ENCODE data around the gene HIVEP3. TPM values are rescaled to one million over a fixed set of nuclear protein-coding genes. Genes with fewer than 3 reads are reported as not detected.
A peak's percentile ranks its signal among the peaks of the same experiment; 100 is the strongest.

Gene HIVEP3
- total RNA-seq, 4 donors from 2014 or later, result 3.2 to 11.0 (median 4.2) TPM

DNA sequence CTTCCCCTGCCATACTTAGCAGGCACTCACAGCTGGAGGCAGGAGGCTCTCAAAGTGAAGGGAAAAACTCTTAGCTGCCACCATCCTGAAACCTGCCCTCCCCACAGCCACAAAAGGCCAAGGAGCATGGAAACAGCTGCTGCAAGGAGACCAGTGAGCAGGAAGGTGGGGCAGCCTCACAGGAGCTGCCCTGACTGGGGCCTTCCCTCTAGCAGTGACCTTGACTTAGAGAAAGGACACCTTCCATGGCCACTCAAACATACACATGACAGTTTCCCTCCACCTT is 126.3 kb downstream of the HIVEP3 start:
- no peaks in the 10 kb centered on the region for H3K36me3 ChIP-seq
- TF ChIP-seq POLR2A (IDR thresholded peaks at IDR 0.05), result no peak
- TF ChIP-seq, protein P1, sequence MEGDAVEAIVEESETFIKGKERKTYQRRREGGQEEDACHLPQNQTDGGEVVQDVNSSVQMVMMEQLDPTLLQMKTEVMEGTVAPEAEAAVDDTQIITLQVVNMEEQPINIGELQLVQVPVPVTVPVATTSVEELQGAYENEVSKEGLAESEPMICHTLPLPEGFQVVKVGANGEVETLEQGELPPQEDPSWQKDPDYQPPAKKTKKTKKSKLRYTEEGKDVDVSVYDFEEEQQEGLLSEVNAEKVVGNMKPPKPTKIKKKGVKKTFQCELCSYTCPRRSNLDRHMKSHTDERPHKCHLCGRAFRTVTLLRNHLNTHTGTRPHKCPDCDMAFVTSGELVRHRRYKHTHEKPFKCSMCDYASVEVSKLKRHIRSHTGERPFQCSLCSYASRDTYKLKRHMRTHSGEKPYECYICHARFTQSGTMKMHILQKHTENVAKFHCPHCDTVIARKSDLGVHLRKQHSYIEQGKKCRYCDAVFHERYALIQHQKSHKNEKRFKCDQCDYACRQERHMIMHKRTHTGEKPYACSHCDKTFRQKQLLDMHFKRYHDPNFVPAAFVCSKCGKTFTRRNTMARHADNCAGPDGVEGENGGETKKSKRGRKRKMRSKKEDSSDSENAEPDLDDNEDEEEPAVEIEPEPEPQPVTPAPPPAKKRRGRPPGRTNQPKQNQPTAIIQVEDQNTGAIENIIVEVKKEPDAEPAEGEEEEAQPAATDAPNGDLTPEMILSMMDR (IDR thresholded peaks at IDR 0.05), result no peak
- H3K27me3 ChIP-seq, result no peaks in the 10 kb centered on the region
- H3K4me3 ChIP-seq, result no peak overlapping the region
- H3K27ac ChIP-seq, result no peak overlapping the region
- H3K4me1 ChIP-seq, result peaks cover 3 to 53% (median 4%) of the 10 kb centered on the region in 3 donors
- intact Hi-C loops (cut with DNase I), result no loop called here
- no peak for DNase-seq
- no peaks in the 10 kb centered on the region for H3K9me3 ChIP-seq

DNA sequence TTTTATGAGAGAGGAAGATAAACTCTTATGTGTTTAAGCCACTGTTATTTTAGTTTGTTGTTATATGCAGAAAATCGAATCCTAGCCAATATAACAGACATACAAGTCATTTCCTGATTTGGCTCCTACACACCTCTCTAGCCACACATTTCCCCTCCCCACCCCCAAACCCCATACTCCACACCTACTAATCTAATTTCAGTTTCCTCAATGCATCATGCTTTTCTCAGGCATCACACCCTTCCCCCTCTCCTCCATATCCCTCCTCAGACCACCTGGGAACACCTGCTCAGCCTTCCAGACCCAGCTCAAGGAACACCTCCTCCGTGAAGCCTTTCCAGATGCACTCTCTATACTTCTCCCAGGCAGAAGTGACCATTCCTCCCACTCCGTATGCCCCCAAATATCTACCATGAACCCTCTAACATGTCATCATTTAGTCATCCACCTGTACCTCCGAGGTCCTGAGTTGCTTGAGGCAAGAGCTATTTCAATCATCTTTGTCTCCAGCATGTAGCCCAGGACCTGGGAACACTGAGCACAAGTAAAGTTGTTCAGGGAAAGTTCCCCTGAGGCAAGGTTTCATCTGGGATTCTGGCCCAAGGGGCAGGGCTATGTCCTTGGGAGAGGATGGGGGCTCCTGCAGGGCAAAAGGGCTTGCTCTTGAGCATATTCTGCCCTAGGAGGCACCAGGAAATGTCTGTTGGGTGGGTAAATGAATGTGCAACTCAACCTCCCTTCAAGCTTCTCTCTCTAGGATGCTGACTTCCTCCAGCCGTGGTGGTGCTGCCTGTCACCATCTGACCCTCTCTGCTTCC is 126.8 kb downstream of the HIVEP3 start:
- peaks cover 3 to 53% (median 4%) of the 10 kb centered on the region in 3 donors for H3K4me1 ChIP-seq
- intact Hi-C loops (cut with DNase I), result no loop called here
- no peak overlapping the region for H3K27ac ChIP-seq
- no peaks in the 10 kb centered on the region for H3K9me3 ChIP-seq
- no peak overlapping the region for H3K4me3 ChIP-seq
- TF ChIP-seq, protein P1 (IDR thresholded peaks at IDR 0.05), result no peak
- DNase-seq, result no peak
- H3K36me3 ChIP-seq, result no peaks in the 10 kb centered on the region
- 67 to 74% methylated on average over 4 to 5 of the region's 5 CpGs for WGBS, 2 donors
- H3K27me3 ChIP-seq, result no peaks in the 10 kb centered on the region

DNA sequence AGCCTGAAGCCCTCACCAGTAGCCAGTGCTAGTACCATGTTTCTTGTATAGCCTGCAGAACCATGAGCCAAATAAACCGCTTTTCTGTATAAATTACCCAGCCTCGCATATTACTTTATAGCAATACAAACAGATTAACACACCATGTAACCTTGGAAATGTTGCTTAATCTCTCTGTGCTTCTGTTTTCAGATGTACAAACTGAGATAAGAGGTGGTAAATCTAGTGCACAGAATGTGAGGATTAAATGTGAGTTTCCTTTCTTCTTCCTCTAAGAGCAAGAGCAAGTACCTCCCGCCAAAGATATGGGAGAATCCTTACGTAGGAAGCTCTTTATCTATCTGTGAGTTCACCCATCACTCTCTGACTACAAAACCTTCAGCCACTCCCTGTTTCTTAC is 128.4 kb downstream of the HIVEP3 start:
- no peak for DNase-seq
- Histone ChIP-seq H3K9me3 (no peaks in the 10 kb centered on the region), H3K27me3 (no peaks in the 10 kb centered on the region), H3K4me3 (no peak overlapping the region), H3K4me1 (peaks cover 3 to 50% (median 4%) of the 10 kb centered on the region in 3 donors), H3K27ac (peak overlapping the region in 3 of 4 donors; percentile 9 to 72 (median 56)), H3K36me3 (no peaks in the 10 kb centered on the region)
- intact Hi-C loops (cut with DNase I), result no loop called here
- TF ChIP-seq, protein P1 (IDR thresholded peaks at IDR 0.05), result no peak
- TF ChIP-seq POLR2A (IDR thresholded peaks at IDR 0.05), result no peak
- 68 to 70% methylated on average over 4 of the region's 4 CpGs for WGBS, 2 donors

DNA sequence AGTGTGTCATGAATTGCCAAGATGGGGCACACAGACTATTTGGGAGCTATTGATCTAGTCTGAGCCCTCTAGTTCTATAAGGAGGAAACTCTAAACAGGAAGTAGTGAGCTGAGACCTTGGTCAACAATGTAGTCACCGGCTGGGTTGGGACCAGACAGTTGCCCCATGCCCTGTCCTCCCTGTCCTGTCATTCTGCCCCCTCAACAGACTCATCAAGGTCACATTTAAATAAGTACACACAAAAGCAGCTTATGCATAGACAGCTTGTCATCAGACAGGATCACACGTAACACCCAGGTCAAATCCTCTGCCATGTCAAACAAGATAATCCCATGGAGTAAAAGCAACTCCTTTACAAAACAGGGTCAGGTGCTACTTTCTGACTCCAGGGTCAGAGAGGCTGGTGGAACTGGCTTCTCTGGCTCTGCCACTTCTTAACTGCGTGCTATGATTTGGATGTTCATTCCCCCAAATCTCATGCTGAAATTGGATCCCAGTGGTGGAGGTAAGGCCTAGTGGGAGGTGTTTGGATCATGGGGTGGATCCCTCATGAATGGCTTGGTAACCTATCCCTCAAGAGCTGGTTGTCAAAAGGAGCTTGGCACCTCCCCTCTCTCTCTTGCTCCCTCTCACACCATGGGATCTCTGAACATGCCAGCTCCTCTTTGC is 128.9 kb downstream of the HIVEP3 start:
- H3K27ac ChIP-seq, result peak overlapping the region in 3 of 4 donors; percentile 46 to 72 (median 56)
- intact Hi-C loops (cut with DNase I), result no loop called here
- no peaks in the 10 kb centered on the region for H3K36me3 ChIP-seq
- WGBS, 2 donors, result 53 to 54% methylated on average over 3 of the region's 3 CpGs
- no peaks in the 10 kb centered on the region for H3K27me3 ChIP-seq
- peaks cover 3 to 49% (median 4%) of the 10 kb centered on the region in 3 donors for H3K4me1 ChIP-seq
- H3K9me3 ChIP-seq, result no peaks in the 10 kb centered on the region
- TF ChIP-seq POLR2A (IDR thresholded peaks at IDR 0.05), result no peak
- TF ChIP-seq, protein P1 (IDR thresholded peaks at IDR 0.05), result no peak
- H3K4me3 ChIP-seq, result no peak overlapping the region
- DNase-seq, result no peak

DNA sequence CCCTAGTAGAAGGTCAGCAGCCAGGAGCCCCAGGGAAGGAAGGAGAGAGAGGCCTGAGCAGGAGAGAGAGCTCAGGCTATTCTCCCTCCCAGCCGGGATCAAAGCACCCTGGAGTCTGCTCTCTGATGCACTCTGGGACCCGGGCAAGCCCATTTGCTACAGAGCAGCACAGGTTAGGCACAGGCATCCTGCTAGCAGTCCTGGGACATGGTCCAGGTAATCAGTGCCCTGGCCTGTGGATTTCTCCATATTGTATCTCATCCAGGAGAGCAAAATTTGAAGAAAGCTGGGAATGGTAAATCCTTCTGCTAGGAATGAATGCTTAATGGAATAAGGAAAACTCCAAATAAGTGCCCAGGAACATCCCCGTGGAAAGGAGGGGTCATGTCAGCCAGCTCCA is 130.3 kb downstream of the HIVEP3 start:
- Histone ChIP-seq H3K4me1 (peaks cover 8 to 62% (median 9%) of the 10 kb centered on the region in 3 donors), H3K4me3 (no peak overlapping the region), H3K36me3 (no peaks in the 10 kb centered on the region), H3K27ac (no peak overlapping the region), H3K9me3 (no peaks in the 10 kb centered on the region), H3K27me3 (no peaks in the 10 kb centered on the region)
- no peak for DNase-seq
- TF ChIP-seq, protein P1 (IDR thresholded peaks at IDR 0.05), result no peak
- no peak for TF ChIP-seq POLR2A (IDR thresholded peaks at IDR 0.05)
- 78 to 100% methylated on average over 2 of the region's 3 CpGs for WGBS, 2 donors
- intact Hi-C loops (cut with DNase I), result no loop called here

Data from esophagus squamous epithelium (tissue), 5 donors.